ENCODE measurements around the gene ENG. TPM values are rescaled to one million over a fixed set of nuclear protein-coding genes. Genes with fewer than 3 reads are reported as not detected.
"Not testable (repeated sequence)": the region's sequence is repeated elsewhere in the genome, so short reads cannot be mapped to it uniquely, and the experiment has no call there.

Gene ENG
- total RNA-seq, 1 donor from 2014 or later: 51.6 TPM

DNA sequence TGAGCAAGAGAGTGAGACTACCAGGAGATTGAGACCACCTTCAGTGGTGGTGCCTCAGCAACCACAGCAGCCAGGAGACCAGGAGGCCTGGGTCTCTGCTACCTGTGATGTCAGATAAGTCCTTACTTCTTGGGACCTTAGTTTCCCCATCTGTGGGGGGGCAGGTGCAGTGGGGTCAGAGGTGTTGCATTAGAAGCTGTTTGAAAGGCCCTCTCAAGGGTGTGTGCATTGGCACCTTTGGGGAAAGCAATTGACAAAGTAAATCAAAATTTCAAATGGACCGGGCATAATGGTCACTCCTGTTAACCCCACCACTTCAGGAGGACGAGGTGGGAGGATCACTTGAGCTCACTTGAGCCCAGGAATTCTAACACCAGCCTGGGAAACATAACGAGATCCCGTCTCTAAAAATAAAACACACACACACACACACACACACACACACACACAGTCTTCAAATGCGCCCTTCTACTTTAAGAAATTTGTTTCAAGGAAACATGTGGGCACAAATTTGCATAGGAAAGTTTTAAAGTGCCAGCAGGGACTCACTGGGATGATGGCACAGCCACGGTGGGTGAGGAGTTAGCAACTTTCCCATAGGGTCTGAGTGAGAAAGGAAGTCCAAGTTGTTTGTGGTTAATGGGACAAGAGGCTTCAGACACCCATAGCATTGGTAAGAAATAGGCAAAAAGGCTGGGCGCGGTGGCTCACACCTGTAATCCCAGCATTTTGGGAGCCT is 24.4 kb upstream of the ENG start:
- no peak for DNase-seq (ENCODE audit: low read depth in 2 of 2)

DNA sequence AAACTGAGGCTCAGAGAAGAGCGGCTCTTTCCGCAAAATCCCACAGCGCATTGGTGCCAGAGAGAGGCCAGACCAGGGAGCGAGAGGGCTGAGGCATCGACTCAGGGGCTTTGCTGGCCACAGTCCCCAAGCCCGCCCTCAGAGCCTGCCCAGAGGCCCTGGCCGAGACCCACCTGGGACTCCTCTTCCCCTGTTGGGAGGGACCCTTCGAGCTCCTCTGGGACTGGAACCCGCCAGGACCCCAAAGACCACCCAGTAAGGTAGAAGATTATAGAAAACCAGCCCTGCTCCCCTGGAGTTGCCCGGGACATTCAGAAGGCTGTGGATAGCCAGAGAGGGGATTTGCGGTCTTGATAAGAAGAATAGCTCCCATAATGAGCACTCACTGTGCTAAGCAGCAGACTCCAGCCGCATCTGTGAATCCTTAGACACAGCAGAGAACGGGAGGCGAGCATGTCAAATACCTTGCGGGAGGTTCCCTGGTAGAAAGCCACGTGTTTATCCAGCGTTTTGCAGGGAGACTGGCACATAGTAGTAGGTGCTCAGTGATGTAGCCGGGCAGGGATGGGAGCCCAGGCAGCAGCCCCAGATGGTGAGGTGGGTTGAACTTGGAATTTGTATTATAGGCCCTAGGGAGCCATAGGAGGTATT is 23.7 kb upstream of the ENG start:
- DNase-seq (ENCODE audit: low read depth in 2 of 2): no peak

DNA sequence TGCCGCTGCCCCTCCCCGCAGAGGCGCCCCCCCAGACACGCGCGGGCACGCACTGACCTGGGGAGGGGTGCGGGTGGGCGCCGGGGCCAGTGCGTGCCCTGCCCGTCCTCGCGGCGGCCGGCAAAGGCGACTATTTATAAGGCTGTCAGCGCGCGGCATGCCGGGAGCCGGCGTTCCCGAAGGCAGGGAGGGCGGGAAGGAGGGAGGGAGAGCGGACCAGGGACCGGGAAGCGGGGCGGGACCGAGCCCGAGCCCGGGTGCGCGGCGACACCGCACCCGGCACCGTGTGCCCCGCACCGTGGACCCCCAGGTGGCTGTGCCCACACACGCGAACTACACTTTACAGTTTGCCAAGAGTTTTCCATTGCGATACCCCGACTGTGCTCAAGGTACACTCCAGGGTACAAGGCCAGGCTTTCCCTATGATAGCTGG is 23.1 kb upstream of the ENG start, which contains the start of gene AK1:
Gene AK1 (minus strand): TSS at position 110 of the 433 bp plus-strand sequence. CDS start 3,058 bp downstream, outside the sequence.
- DNase-seq (ENCODE audit: low read depth in 2 of 2): peak; percentile 63 to 71

DNA sequence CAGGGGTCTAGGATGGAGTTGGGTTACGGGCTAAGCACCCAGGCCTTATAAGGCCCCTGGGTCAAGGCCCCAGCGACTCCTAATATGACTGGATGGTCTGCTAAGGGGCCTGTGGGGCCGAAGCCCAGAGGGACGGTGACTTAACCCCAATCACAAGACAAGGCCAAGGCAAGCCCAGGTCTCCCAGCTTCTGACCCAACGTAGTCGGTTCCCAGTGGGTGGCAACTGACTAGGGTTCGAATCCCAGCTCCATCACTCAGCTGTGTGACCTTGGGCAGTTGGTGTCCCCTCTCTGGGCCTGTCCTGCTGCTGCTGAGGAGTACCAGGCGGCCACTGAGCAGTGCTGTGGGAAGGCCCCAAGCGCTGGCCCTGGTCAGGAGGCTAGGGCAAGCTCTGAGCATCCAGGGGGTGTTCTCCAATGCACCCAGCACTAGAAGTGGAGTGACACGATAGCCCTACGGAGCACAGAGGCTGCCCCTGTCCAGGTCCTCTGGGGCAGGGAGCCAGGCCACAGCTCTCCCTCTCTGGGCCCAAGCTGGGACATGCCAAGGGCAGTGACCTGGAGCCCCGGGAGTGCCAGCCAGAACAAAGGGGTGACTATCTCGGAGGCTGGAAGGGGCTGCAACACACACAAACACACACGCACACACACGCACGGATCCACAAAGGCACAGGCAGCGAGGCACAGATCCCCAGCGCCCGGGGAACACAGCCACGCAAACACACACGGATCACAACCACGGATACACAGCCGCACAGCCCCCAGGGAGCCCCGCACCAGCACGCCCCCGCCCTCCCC is 22.5 kb upstream of the ENG start:
- peak; percentile 24 to 34 for DNase-seq (ENCODE audit: low read depth in 2 of 2)

DNA sequence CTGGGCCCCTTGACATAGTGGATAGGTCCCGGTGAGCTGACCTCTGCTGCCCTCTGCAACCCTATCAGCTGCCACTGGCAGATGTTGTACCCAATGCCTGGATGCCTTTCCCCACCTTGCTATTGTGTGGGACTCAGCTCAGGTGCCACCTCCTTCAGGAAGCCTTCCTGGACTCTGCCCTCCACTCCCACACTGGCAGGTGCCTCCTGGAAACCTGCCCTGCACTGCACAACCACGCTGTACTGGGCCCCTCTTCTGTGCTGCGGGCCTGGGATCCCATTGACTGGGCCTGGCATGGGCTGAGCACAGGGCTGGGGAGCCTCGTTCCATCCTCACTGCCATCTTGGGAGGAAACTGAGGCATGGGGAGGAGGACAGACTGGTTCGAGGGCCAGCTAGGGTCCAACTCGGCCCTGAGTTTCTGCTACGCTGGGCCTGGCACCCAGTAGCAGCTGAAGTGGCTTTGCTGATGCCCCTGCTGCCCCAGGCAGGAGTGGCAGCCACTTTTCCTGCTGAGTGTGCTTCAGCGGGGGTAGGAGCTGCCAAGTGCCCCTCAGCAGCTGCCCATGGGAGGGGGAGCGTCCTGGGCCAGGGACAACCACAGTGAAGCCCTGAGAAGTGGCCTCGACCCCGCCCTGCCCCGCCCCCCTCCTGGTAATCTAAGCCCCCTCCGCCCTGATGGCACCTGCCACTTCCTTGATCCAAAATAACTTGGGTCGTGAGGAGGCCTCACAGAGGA is 21.7 kb upstream of the ENG start:
- DNase-seq (ENCODE audit: low read depth in 2 of 2): no peak

DNA sequence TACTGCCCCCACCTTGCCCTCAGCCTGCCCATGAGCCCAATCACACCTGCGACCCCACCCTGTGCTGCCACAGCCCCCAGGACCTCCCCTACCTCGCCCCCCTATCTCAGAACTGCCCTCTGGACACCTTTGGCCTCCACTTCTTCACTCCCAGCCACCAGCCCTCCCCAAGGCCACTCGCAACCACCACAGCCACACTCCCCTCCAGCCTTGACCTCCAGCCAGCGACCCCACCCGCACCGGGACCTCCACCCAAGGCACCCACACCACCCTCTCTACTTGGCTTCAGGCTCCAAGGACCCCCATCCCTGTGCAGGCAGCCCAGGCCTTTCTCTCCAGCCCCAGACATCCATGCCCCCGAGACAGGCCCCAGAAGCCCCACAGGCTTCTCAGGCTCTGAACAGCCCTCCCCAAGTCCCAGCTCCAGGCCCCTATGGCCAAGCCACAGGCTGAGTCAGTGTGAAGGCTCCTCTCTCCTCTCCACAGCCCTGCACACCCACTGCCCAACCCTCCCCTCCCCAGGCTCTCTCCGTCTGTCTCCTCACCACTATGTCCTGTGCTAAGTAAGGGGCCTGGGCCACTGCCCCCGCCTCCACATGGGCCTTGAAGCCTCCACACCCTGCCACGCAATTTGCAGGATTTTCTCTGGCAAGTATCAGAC is 21.0 kb upstream of the ENG start:
- peak in 1 of 2 donors; percentile 19 for DNase-seq (ENCODE audit: low read depth in 2 of 2)

DNA sequence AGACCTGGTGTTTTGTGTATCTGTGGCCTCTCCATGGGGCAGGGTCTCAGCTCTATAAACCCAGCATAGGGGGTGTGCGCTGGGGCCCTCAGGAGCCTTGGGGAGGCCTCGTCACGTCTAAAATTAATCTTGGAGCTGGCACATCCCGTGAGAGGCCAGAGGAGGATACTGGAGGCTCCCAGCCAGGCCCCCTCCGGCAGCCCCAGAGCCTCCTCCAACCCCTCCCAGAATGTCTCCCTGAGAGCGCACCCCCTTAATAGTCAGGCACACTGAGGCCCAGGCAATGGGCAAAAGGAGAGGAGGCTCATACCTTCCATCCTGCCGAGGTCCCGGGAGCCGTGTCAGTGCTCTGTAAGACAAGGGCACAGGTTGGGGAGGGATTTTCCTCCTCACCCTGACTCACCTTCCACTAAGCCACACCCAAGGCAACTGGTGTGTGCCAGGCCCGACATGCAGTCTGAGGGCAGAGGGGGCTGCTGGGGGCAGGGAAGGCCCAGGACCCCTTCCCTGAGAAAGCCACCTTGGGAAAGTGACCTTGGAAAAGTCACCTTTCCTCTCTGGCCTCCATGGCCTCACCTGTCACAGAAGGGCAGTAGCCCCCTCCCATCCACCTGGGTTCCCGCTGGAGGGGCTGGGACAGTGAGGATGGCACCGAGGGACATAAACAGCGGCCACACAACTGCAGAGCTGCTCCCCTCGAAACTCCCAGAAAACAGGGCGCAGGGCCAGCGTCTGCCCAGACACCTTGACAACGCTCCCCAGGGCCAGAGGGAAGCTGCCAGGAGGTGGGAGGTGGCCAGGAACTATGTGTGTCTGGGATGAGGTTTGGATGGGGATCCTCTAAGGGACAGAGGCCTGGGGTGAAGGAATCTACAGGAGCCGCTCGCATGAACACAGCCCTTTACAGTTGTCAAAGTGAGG is 20.1 kb upstream of the ENG start:
- no peak for DNase-seq (ENCODE audit: low read depth in 2 of 2)

DNA sequence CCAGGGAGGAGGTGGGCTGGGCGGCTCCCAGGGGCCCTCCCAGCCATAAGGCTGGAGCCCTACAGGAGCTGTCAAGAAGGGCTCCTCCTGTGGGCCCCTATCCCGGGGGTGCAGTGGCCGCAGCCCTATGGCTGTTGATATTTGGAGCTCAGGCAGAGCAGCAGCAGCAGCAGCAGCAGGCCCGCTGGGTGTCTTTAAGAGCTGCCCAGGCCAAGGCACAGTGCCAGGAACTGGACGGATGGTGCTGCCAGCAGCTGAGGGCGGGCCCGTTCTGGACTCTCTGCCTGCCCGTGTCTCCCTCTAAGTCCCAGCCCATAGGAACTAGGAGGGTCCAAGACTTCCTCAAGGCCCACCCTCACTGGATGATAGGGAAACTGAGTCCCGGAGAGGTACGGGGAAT is 19.4 kb upstream of the ENG start:
- peak in 1 of 2 donors; percentile 43 for DNase-seq (ENCODE audit: low read depth in 2 of 2)

DNA sequence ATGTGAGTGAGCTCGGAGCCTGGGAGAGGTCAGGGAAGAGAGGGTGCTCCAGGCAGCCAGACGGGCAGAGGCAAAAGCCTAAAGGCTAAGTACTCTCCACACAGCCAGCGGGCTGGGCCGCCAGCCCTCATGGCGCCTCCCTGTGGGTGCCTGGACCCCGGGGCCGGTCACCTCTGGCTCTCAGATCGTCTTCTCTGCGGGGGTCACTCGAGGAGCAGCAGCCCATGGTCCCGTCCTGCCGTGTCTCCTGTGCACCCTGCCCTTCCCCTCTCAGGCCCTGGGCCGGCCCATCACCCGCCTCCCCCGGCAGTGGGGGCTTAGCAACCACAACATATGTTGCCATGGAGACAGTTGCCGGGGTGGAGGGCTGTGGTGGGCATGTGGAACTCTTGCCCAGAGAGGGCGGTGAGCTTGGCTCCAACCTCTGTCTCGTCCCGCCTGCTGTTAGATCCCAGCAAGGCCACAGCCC is 18.8 kb upstream of the ENG start:
- DNase-seq (ENCODE audit: low read depth in 2 of 2): no peak

DNA sequence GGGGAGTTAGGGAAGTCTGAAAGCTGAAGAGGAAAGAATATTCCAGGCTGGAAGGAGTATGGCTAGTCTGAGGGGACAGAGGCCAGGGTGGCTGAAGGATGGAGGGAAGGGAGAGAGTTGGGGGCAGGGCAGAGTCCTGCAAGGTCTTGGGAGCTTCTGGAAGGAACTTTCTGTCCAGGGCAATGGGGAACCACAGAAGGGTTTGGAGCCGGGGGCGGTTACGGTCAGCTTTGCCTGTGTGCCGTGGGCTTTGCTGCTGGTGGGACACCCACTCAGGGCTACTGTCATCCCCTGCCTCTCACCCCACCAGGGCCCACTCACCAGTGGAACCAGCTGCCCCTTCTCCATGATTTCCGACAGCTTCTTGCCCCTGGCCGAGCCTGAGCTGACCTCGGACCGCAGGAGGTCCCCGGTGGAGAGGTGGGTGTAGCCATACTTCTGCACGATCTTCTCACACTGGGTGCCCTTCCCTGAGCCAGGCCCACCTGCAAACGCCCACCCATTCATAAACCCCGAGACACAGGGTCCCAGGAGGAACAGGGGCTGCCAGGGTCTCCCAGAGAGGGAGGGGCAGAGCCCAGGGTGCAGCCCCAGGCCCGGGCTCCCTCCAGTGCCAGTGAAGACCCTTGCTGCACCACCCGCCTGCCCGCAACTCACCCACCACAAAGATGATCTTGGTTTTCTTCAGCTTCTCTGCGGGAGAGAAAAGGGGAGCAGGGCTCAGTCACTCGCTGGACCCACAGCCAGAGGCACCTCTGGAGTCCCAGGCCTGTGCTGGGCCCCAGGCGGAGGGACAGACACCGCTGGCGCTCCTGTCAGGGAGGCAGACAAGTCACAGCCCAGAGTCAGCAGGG is 18.1 kb upstream of the ENG start:
- no peak for DNase-seq (ENCODE audit: low read depth in 2 of 2)

DNA sequence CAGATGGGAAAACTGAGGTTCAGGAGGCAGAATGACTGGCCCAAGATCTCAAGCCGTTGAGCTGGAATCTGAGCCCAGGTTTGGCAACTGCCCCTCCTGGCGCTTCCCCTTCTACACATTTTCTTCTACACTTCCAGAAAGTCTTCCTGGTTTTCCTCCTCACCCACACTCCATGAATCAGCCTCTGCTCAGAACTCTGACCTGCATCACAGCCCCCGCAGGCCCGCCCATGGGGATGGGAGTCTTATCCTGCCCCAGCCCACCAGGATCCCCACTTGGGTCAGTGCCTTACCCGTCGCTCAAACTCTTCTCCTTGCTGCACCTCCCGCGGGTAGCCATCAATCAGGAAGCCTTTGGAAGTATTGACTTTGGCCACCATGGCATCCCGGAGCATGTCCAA is 17.1 kb upstream of the ENG start:
- no peak for DNase-seq (ENCODE audit: low read depth in 2 of 2)

DNA sequence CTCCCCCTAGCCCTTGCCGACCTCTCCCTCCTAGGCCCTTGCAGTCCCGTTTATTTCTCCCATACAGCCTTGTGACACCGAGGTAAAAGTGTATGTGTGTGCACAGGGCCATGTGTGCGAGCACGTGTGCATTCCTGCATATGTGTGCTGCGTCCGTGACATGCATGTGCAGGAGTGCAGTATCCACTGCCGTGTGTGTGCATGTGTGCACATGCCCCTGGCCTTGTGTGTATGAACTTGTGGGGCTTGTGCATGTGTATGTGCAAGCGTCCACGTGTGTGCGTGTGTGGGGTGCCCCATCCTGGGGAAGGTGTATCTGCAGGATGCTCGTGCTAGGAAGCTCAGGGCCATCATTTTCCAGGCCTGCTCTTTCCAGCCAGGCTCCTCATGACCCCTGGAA is 16.4 kb upstream of the ENG start:
- no peak for DNase-seq (ENCODE audit: low read depth in 2 of 2)

DNA sequence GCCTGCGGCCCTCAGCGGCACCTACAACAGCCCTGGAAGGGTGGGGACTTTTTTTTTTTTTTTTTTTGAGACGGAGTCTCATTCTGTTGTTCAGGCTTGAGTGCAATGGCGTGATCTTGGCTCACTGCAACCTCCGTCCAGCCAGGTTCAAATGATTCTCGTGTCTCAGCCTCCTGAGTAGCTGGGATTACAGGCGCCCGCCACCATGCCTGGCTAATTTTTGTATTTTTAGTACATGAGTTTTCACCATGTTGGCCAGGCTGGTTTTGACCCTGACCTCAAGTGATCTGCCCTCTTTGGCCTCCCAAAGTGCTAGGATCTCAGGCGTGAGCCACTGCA is 15.7 kb upstream of the ENG start:
- DNase-seq (ENCODE audit: low read depth in 2 of 2): not testable (repeated sequence)

DNA sequence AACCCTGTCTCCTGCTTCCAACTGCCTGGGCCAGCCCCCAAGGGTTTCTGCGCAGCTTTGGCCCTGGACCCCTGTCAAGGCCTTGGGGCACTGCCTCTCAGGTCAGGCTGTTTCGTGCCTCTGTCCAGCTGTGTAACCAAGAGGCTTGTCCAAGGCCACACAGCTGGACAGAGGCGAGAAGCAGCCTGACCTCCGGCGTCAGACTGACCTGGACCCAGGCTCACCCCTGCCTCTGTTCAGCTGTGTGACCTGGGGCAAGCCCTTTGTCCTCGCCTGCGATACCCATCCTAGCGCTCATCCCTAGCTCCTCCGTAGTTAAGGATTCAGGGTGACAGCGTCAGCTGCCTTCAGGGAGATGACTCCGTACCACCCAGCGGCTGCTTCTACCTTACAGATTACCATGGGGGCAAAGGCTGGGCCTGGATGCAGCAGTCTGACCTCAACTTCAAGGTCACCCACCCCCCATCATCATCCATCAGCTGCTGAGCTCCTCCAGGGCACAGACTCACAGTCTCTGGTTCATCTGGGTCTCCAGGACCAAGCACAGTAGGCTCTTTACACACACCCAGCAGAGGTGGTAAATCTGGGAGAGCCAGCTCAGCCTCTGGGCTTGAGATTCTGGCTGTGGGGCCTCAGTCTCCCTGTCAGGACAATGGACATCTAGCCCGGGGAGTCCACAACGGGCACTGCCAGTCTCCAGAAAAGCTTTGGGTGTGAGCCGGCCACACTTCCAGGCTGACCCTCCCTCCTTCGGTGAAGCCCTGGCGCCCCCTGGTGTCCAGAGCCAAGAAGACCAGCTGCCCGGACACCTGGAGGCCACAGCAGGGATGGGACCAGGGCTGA is 15.1 kb upstream of the ENG start:
- peak; percentile 87 to 91 for DNase-seq (ENCODE audit: low read depth in 2 of 2)

DNA sequence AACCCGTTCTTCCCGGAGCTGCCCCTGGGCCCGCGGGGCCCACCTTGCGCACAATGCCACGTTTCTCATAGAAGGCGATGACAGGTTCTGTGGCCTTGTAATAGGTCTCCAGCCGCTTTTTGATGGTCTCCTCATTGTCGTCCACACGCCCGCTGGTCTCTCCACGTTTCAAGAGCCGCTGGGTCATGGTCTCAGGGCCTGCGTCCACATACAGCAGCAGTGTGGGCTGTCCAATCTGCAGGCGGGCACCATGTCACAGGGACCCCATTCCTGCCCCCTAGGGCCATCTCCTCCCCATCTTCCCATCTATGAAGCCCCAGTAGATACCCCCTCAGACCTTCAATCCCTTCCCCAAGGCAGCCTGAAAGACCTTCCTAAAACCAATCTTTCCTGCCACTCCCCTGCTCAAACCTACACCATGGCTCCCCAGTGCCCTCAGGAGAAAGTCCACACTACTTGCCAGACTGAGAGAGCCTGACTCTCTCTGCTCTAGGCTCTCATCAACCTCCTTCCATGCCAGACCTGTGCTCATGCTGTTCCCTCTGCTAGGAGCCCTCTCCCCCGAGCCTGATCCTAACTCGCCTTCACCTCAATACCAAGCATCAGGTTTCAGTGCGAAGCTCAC is 13.9 kb upstream of the ENG start:
- no peak for DNase-seq (ENCODE audit: low read depth in 2 of 2)

DNA sequence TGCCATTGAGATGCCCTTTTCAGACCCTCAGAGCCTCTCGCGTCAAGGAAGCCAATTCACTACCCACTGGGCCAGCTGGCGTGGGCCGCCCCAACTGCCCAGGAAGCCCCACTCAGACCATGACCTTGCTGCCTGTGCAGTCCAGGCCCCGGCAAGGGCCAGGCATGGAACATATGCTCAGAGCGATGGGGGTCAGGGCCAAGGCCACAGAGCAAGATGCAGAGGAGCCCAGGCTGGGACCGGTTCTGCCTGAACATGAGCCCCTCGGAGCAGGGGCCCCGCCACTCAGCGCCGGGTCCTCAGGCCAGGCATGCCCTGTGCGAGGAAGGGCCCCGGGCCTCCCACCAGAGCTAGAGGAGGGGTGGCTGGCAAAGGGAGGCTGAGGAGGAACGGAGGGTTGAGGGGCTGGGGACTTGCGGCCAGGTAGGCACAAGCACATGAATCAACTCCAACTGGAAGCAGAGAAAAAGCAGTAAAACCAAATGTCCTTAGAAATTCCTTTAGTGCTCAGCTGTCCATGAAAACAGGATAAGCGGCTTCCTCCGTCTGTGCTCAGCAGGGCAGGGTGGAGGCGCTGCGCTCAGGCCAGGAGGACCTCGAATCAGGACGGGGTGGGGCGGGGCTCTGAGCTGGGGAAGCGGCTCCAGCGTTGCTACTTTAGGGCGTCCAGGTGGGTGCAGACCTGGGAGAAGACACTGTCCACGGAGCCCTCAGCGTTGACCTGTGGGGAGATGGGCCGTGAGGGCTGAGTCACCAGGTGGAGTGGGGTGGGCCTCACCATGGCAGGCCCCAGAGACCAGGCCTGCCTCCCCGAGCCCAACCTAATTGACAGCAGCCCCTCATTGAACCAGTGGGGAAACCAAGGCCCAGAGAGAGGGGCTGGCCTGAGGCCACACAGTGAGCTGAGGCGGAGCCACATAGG is 13.2 kb upstream of the ENG start:
- peak in 1 of 2 donors; percentile 73 for DNase-seq (ENCODE audit: low read depth in 2 of 2)
